ENCODE results near the gene GLIS1.
A peak's percentile ranks its signal among the peaks of the same experiment; 100 is the strongest.

Gene GLIS1

GRCh38 chr1:53599481-53599880, 139.5 kb downstream of the GLIS1 start:
- Histone ChIP-seq H3K27ac (ENCODE audit: insufficient read depth in 1 of 2, low read depth in 1 of 2, low read length in 2 of 2, poor library complexity in 1 of 2, severe bottlenecking in 2 of 2) (no peak overlapping the region), H3K4me3 (ENCODE audit: control insufficient read depth in 1 of 7, extremely low read depth in 1 of 7, insufficient read depth in 4 of 7, low read depth in 2 of 7, low read length in 6 of 7) (no peak overlapping the region), H3K36me3 (ENCODE audit: control insufficient read depth in 4 of 4, insufficient read depth in 4 of 4, low read length in 3 of 4) (no peaks in the 10 kb centered on the region), H3K27me3 (replicated peaks in 2 of 5; ENCODE audit: control insufficient read depth in 4 of 5, insufficient read depth in 5 of 5, low read length in 4 of 5) (no peaks in the 10 kb centered on the region), H3K4me1 (ENCODE audit: control extremely low read depth in 1 of 4, control insufficient read depth in 4 of 4, insufficient read depth in 4 of 4, low read length in 3 of 4) (no peaks in the 10 kb centered on the region), H3K9me3 (ENCODE audit: control extremely low read depth in 1 of 5, control insufficient read depth in 4 of 5, insufficient read depth in 2 of 5, low read depth in 1 of 5, low read length in 4 of 5) (no peaks in the 10 kb centered on the region)
- 100% methylated on average over 4 of the region's 4 CpGs for WGBS (ENCODE audit: insufficient coverage)
- CTCF ChIA-PET: interaction anchor here (0.9 to 2.2 kb wide), 5 partner anchors 8 to 115 kb away, joined by 3 to 6 read pairs (median 3); no protein-coding TSS in a partner anchor
- no peak for DNase-seq
- POLR2A ChIA-PET: no interaction called here

- Histone ChIP-seq H3K36me3 (ENCODE audit: control insufficient read depth in 4 of 4, insufficient read depth in 4 of 4, low read length in 3 of 4) (no peaks in the 10 kb centered on the region), H3K27ac (ENCODE audit: insufficient read depth in 1 of 2, low read depth in 1 of 2, low read length in 2 of 2, poor library complexity in 1 of 2, severe bottlenecking in 2 of 2) (no peak overlapping the region), H3K4me3 (ENCODE audit: control insufficient read depth in 1 of 7, extremely low read depth in 1 of 7, insufficient read depth in 4 of 7, low read depth in 2 of 7, low read length in 6 of 7) (no peak overlapping the region), H3K4me1 (ENCODE audit: control extremely low read depth in 1 of 4, control insufficient read depth in 4 of 4, insufficient read depth in 4 of 4, low read length in 3 of 4) (peaks cover 0 to under 1% (median 0%) of the 10 kb centered on the region in 4 experiments), H3K27me3 (replicated peaks in 2 of 5; ENCODE audit: control insufficient read depth in 4 of 5, insufficient read depth in 5 of 5, low read length in 4 of 5) (no peaks in the 10 kb centered on the region), H3K9me3 (ENCODE audit: control extremely low read depth in 1 of 5, control insufficient read depth in 4 of 5, insufficient read depth in 2 of 5, low read depth in 1 of 5, low read length in 4 of 5) (no peaks in the 10 kb centered on the region)
- DNase-seq: no peak
- WGBS (ENCODE audit: insufficient coverage): 98% methylated on average over 4 of the region's 4 CpGs
- ChIA-PET CTCF (interaction anchor here (0.6 to 2.2 kb wide), 3 partner anchors 13 to 32 kb away, joined by 3 to 6 read pairs (median 3); no protein-coding TSS in a partner anchor), POLR2A (interaction anchor here (0.7 kb wide), 1 partner anchor 124 kb away, joined by 3 read pairs; no protein-coding TSS in a partner anchor)
Observed at GRCh38 chr1:53598966-53599365, 140.0 kb downstream of the GLIS1 start.

- H3K27ac ChIP-seq (ENCODE audit: insufficient read depth in 1 of 2, low read depth in 1 of 2, low read length in 2 of 2, poor library complexity in 1 of 2, severe bottlenecking in 2 of 2): no peak overlapping the region
- H3K4me3 ChIP-seq (ENCODE audit: control insufficient read depth in 1 of 7, extremely low read depth in 1 of 7, insufficient read depth in 4 of 7, low read depth in 2 of 7, low read length in 6 of 7): no peak overlapping the region
- CTCF ChIA-PET: interaction anchor here (0.9 to 5.5 kb wide), 9 partner anchors 8 to 110 kb away, joined by 3 to 27 read pairs (median 4); no protein-coding TSS in a partner anchor
- H3K4me1 ChIP-seq (ENCODE audit: control extremely low read depth in 1 of 4, control insufficient read depth in 4 of 4, insufficient read depth in 4 of 4, low read length in 3 of 4): peaks cover 0 to 16% (median 10%) of the 10 kb centered on the region in 4 experiments
- no peaks in the 10 kb centered on the region for H3K27me3 ChIP-seq (replicated peaks in 2 of 5; ENCODE audit: control insufficient read depth in 4 of 5, insufficient read depth in 5 of 5, low read length in 4 of 5)
- WGBS (ENCODE audit: insufficient coverage): 96% methylated on average over 7 of the region's 7 CpGs
- POLR2A ChIA-PET: no interaction called here
- H3K36me3 ChIP-seq (ENCODE audit: control insufficient read depth in 4 of 4, insufficient read depth in 4 of 4, low read length in 3 of 4): no peaks in the 10 kb centered on the region
- no peak for DNase-seq
- H3K9me3 ChIP-seq (ENCODE audit: control extremely low read depth in 1 of 5, control insufficient read depth in 4 of 5, insufficient read depth in 2 of 5, low read depth in 1 of 5, low read length in 4 of 5): no peaks in the 10 kb centered on the region
Observed at GRCh38 chr1:53595906-53596305, 143.1 kb downstream of the GLIS1 start.

GRCh38 chr1:53594391-53595180, 144.4 kb downstream of the GLIS1 start:
- 93% methylated on average over 22 of the region's 31 CpGs for WGBS (ENCODE audit: insufficient coverage)

GRCh38 chr1:53593758-53594380, 145.1 kb downstream of the GLIS1 start:
- H3K9me3 ChIP-seq (ENCODE audit: control extremely low read depth in 1 of 5, control insufficient read depth in 4 of 5, insufficient read depth in 2 of 5, low read depth in 1 of 5, low read length in 4 of 5): no peaks in the 10 kb centered on the region
- CTCF ChIA-PET: interaction anchor here (0.7 to 5.5 kb wide), 10 partner anchors 13 to 106 kb away, joined by 3 to 43 read pairs (median 4); no protein-coding TSS in a partner anchor
- no peaks in the 10 kb centered on the region for H3K36me3 ChIP-seq (ENCODE audit: control insufficient read depth in 4 of 4, insufficient read depth in 4 of 4, low read length in 3 of 4)
- no peak overlapping the region for H3K4me3 ChIP-seq (ENCODE audit: control insufficient read depth in 1 of 7, extremely low read depth in 1 of 7, insufficient read depth in 4 of 7, low read depth in 2 of 7, low read length in 6 of 7)
- no peak overlapping the region for H3K27ac ChIP-seq (ENCODE audit: insufficient read depth in 1 of 2, low read depth in 1 of 2, low read length in 2 of 2, poor library complexity in 1 of 2, severe bottlenecking in 2 of 2)
- H3K27me3 ChIP-seq (replicated peaks in 2 of 5; ENCODE audit: control insufficient read depth in 4 of 5, insufficient read depth in 5 of 5, low read length in 4 of 5): no peaks in the 10 kb centered on the region
- 84% methylated on average over 24 of the region's 27 CpGs for WGBS (ENCODE audit: insufficient coverage)
- peak; percentile 43 to 64 (median 64) for DNase-seq
- peaks cover 0 to 16% (median 10%) of the 10 kb centered on the region in 4 experiments for H3K4me1 ChIP-seq (ENCODE audit: control extremely low read depth in 1 of 4, control insufficient read depth in 4 of 4, insufficient read depth in 4 of 4, low read length in 3 of 4)
- POLR2A ChIA-PET: no interaction called here

More at GRCh38 chr1:53594391-53595180, 144.4 kb downstream of the GLIS1 start:
- ChIA-PET POLR2A (no interaction called here), CTCF (interaction anchor here (0.7 to 5.5 kb wide), 13 partner anchors 8 to 110 kb away, joined by 3 to 43 read pairs (median 4); no protein-coding TSS in a partner anchor)
- DNase-seq: no peak
- Histone ChIP-seq H3K27me3 (replicated peaks in 2 of 5; ENCODE audit: control insufficient read depth in 4 of 5, insufficient read depth in 5 of 5, low read length in 4 of 5) (no peaks in the 10 kb centered on the region), H3K9me3 (ENCODE audit: control extremely low read depth in 1 of 5, control insufficient read depth in 4 of 5, insufficient read depth in 2 of 5, low read depth in 1 of 5, low read length in 4 of 5) (no peaks in the 10 kb centered on the region), H3K4me1 (ENCODE audit: control extremely low read depth in 1 of 4, control insufficient read depth in 4 of 4, insufficient read depth in 4 of 4, low read length in 3 of 4) (peaks cover 0 to 16% (median 10%) of the 10 kb centered on the region in 4 experiments), H3K4me3 (ENCODE audit: control insufficient read depth in 1 of 7, extremely low read depth in 1 of 7, insufficient read depth in 4 of 7, low read depth in 2 of 7, low read length in 6 of 7) (no peak overlapping the region), H3K27ac (ENCODE audit: insufficient read depth in 1 of 2, low read depth in 1 of 2, low read length in 2 of 2, poor library complexity in 1 of 2, severe bottlenecking in 2 of 2) (no peak overlapping the region), H3K36me3 (ENCODE audit: control insufficient read depth in 4 of 4, insufficient read depth in 4 of 4, low read length in 3 of 4) (no peaks in the 10 kb centered on the region)

- H3K4me3 ChIP-seq (ENCODE audit: control insufficient read depth in 1 of 7, extremely low read depth in 1 of 7, insufficient read depth in 4 of 7, low read depth in 2 of 7, low read length in 6 of 7): no peak overlapping the region
- peaks cover 0 to 16% (median 10%) of the 10 kb centered on the region in 4 experiments for H3K4me1 ChIP-seq (ENCODE audit: control extremely low read depth in 1 of 4, control insufficient read depth in 4 of 4, insufficient read depth in 4 of 4, low read length in 3 of 4)
- ChIA-PET POLR2A (no interaction called here), CTCF (interaction anchor here (0.7 to 5.5 kb wide), 10 partner anchors 12 to 106 kb away, joined by 3 to 43 read pairs (median 4); no protein-coding TSS in a partner anchor)
- H3K9me3 ChIP-seq (ENCODE audit: control extremely low read depth in 1 of 5, control insufficient read depth in 4 of 5, insufficient read depth in 2 of 5, low read depth in 1 of 5, low read length in 4 of 5): no peaks in the 10 kb centered on the region
- no peak overlapping the region for H3K27ac ChIP-seq (ENCODE audit: insufficient read depth in 1 of 2, low read depth in 1 of 2, low read length in 2 of 2, poor library complexity in 1 of 2, severe bottlenecking in 2 of 2)
- no peaks in the 10 kb centered on the region for H3K27me3 ChIP-seq (replicated peaks in 2 of 5; ENCODE audit: control insufficient read depth in 4 of 5, insufficient read depth in 5 of 5, low read length in 4 of 5)
- DNase-seq: no peak
- H3K36me3 ChIP-seq (ENCODE audit: control insufficient read depth in 4 of 4, insufficient read depth in 4 of 4, low read length in 3 of 4): no peaks in the 10 kb centered on the region
- 95% methylated on average over 14 of the region's 14 CpGs for WGBS (ENCODE audit: insufficient coverage)
Observed at GRCh38 chr1:53592985-53593757, 145.8 kb downstream of the GLIS1 start.

Measured in common myeloid progenitor, CD34-positive (primary cell).